ENCODE results near the gene WDR48. TPM values are rescaled to one million over a fixed set of nuclear protein-coding genes. Genes with fewer than 3 reads are reported as not detected.

WDR48 gene
- polyA plus RNA-seq, 4 donors: 78.5 to 102 (median 95.8) TPM

- no peak for DNase-seq (ENCODE audit: low read depth in 4 of 4, low spot score in 2 of 4)
Observed at GRCh38 chr3:39062180-39062579, 10.4 kb downstream of the WDR48 start.

DNA sequence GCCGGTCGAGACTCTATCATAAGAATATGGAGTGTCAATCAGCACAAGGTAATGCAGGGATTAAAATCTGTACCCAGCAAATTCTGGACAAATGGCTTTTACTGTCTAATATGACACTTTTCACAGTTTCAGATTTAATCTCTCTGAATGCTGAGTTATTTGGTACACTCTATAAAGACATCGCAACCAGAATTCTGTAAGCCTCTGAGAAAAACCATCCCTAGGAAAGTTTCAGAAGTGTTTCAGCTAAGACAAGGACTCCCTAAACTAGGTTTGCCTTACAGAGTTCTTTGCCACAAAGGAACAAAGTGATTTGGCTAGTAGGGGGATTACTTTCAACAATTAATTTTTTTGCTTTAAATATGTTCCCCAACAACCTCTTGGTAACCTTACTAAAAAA, 11.3 kb downstream of the WDR48 start:
- no peak for DNase-seq (ENCODE audit: low read depth in 4 of 4, low spot score in 2 of 4)

DNA sequence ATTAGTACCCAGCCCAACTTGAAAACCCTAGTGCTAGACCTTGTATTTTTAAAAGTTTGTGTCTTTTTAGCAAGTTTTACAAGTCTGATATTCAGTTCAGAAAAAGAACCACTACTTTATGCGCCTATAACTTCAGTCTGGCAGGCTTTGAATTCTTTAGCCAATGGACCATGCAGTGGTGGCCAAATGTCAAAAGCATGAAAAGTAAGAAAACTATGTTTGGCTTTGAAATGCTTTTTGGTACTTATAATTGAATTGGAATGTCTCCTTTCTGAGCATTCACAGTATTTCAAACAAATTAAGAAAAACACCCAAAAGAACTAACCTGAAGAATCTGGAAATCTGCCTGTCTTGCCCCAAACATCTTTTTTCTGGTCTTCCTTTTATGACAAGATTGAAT, 12.8 kb downstream of the WDR48 start:
- DNase-seq (ENCODE audit: low read depth in 4 of 4, low spot score in 2 of 4): peak in 1 of 4 donors; percentile 16

DNA sequence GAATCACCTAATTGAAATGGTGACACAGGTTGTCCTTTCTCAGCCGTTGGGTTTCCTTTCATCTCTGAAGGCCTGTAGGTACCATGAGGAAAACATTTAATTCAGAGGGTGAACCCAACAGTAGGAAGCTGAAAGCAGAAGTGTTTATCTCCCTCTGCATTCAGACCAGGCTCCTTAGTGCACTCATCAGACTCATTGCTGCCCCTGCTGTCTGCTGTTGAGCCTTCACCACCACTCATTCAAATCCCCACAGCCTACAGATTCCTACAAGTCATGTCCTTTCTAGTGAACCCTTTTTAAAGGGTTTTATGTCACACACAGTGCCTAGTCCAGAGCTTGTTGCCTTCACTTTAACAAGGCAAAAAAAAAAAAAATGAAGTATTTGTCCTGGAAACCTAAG, 13.4 kb downstream of the WDR48 start:
- no peak for DNase-seq (ENCODE audit: low read depth in 4 of 4, low spot score in 2 of 4)

DNA sequence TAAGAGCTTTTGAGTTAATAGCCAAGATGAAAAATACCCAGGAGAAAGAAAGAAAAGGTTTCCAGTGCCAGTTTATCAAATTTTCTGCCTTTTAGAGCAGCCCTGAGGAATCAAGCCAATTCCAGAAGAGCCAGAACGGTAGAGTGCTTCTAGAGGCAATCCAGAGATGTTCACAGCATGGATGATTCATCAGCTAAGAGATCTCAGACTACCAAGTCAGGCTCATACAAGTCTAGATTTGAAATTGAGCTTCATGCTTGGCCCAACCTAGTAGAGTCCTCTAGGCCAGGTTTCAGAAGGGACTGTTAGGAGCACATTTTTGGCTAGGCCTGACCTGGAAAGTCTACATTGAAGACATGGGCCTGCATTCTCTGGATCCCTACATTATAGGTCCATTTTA, 15.5 kb downstream of the WDR48 start:
- DNase-seq (ENCODE audit: low read depth in 4 of 4, low spot score in 2 of 4): no peak

GRCh38 chr3:39068556-39068955, 16.7 kb downstream of the WDR48 start:
- no peak for DNase-seq (ENCODE audit: low read depth in 4 of 4, low spot score in 2 of 4)

GRCh38 chr3:39075910-39076309, 24.1 kb downstream of the WDR48 start:
- DNase-seq (ENCODE audit: low read depth in 4 of 4, low spot score in 2 of 4): no peak

GRCh38 chr3:39079530-39079929, 27.7 kb downstream of the WDR48 start:
- DNase-seq (ENCODE audit: low read depth in 4 of 4, low spot score in 2 of 4): no peak

DNA sequence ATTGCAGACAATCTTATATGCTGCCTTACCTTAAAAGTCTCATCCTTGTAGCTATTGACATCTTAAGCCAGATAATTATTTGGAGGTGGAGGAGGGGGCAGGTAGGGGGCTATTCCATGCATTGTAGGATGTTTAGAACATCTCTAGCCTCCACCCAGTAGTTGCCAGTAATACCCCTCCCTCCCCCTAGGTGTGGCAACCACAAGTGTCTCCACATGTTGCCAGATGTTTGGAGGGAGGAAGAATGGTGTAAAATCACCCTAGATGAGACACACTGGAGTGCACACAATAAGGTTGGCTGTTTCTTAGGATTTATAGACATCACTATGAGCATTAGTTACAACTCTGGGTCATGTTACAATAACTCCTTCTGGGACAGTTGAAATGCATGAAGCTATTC, 28.2 kb downstream of the WDR48 start:
- no peak for DNase-seq (ENCODE audit: low read depth in 4 of 4, low spot score in 2 of 4)

- DNase-seq (ENCODE audit: low read depth in 4 of 4, low spot score in 2 of 4): no peak
Observed at GRCh38 chr3:39082666-39083313, 31.0 kb downstream of the WDR48 start.

DNA sequence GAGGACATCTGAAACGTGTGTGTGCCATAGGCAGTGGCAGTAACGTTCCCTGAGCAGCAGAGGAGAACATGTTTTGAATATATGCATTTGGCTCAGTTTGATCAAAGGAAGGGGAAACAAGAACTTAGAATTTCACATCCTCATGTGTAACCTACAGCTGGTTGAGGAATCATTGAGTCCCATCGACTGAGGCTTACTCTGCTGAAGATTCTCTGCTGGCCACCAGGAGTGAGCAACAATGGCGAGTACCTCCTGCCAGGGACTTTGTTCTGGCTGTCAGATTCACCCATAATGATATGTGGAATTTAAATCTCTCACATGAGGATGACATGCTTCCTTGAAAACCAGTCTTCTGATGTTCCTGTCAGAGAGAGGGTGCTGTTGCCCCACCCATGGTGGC, 34.3 kb downstream of the WDR48 start:
- DNase-seq (ENCODE audit: low read depth in 4 of 4, low spot score in 2 of 4): no peak

GRCh38 chr3:39088456-39088855, 36.6 kb downstream of the WDR48 start:
- DNase-seq (ENCODE audit: low read depth in 4 of 4, low spot score in 2 of 4): no peak

DNA sequence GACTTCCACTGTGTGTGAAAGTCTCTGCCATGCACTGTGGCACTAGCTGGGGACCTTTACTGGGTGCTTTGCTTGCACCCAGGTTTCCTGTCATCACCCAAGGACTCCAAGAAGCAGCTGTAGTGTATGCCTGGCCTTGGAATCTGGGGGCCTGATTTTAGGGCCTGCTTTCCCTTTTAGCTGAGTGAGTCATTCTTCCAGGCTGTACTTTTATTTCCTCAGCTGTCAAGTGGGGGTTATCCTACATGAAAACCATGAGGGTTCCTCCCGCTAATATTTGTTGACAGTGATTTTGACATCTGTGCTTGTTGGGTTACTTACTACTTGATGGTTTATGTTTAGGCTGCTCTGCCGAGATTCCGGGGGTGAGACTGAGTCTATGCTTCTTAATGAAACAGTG, 37.1 kb downstream of the WDR48 start:
- DNase-seq (ENCODE audit: low read depth in 4 of 4, low spot score in 2 of 4): no peak

DNA sequence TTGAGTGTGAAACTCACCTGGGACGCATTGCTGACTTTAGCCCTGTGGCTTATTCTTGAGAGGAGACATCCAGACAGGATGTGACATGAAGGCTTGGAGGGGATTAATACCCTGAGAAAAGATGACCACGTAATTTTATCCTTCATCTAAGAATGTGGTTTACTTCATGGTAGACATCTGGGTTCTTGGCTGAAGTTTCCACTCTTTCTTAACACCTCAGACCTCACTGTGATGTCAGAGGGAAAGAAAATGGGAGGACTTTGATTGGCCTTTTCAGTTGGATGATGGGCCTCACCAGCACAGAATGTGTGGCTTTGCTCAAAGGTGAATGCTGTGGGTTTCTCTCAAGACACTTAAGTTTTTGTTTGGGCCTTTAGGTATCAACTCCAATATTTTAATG, 39.1 kb downstream of the WDR48 start:
- DNase-seq (ENCODE audit: low read depth in 4 of 4, low spot score in 2 of 4): no peak

GRCh38 chr3:39094851-39095677, 43.2 kb downstream of the WDR48 start:
- DNase-seq (ENCODE audit: low read depth in 4 of 4, low spot score in 2 of 4): no peak

GRCh38 chr3:39095778-39096177, 44.0 kb downstream of the WDR48 start:
- DNase-seq (ENCODE audit: low read depth in 4 of 4, low spot score in 2 of 4): no peak

DNA sequence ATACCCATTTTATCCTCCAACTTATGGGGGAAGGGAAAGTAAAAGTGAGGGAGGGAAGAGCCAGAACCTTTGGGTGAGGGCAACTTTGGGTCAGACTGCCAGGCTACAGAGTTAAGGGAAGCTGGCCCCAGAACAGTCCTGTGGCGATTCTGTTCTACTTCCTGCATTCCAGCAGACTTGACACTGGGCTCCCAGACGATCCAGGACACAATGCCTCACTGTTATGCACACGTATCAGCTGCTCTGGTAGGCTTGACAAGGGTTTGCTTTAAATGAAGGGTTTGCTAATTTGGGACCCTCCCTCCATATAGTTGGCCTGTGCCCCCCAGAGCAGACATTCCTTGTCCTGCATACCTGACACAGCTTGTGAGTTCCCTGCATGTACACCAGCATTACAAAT, 45.0 kb downstream of the WDR48 start:
- no peak for DNase-seq (ENCODE audit: low read depth in 4 of 4, low spot score in 2 of 4)

DNA sequence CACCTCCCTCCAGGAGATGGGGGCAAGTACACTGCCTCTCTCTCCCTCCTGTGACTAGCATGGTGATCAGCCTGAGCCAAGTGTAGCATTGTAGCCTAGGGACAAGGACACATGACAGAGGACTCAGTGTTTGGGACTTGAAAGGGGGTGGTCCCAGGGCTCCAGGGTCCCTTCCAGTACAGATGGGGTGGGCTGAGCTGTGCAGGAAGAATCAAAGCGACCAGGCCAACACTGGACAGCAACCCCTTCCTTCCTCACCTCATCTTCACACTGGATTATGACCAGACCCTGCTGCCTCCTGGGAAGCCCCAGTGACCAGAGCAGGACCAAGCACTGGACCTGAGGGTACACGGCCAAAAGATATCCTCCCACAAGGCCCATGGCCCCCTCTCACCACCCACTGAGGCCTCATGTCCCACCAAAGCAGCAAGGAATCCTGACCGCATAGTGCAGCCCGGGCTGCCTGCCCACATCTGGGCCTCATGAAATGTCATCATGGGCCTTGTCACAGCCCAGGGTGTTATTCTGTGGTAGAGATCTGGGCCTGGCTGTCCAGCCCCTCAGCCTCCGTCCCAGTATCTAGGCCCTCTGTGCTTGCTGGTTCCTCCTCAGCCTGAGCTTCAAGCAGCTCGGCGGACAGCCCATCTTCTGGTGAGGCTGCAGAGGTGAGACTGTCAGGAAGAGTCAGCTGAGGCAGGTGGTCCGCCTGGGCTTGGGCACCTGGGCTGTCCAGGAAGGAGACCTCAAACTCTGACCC, 46.1 kb downstream of the WDR48 start:
- no peak for DNase-seq (ENCODE audit: low read depth in 4 of 4, low spot score in 2 of 4)

DNA sequence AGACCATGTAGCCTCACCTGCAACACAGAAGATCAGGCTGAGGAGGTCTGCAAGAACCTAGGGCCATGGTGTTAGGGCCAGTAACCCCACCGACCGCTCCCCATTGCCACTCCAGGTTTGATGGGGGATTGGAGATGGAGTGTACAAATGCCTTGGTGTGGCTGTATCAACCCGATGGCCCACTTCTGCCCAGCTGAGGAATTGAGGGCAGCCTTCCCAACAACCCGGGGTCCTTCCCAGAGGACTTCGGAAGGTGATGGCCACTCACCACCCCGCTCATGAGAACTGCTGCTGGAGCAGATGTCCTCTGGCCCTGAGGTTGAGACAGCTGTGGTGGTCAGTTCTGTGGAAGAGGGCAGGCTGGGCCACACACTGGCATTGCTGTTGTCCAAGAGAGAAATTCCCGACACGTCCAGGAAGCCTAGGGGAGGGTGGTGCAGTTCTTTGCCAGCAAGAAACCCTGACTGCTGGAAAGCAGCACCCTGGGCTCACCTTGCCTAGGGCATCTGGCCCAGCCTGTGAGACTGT, 46.7 kb downstream of the WDR48 start:
- no peak for DNase-seq (ENCODE audit: low read depth in 4 of 4, low spot score in 2 of 4)

GRCh38 chr3:39099242-39099641, 47.4 kb downstream of the WDR48 start:
- no peak for DNase-seq (ENCODE audit: low read depth in 4 of 4, low spot score in 2 of 4)

DNA sequence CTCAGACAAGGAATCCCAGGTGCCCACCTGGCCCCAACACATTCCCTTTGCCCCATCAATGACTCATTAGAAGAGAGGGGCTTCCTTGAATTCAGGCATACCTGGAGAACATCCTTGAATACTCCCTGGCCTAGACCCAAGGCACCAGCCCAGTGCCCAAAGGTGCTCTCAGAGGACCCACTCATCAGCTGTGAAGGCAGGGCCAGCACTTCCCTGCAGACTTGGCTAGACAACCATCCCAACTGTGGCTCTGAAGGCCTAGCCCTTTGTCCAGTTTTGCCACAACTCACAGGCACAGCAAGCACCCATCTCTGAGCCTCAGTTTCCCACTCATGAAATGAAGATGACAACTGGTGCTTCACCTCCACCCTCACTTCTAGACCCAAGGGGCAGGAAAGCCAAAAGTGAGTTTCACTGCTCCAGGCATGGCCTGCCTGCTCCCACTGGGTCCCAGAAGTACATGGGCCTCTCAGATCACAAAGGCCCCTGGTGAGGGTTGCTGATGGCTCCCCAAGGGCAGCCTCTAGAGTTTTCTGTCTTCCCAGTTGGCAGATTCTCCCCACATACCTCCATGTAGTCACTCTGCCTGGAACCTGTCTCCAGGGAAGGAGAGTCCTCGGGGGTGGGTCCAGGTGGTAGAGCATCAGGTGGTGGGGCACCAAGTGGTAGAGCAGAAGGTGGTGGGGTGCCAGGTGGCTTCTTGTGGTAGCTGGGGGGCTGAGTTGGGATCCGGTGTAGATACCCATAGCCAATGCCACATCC, 48.1 kb downstream of the WDR48 start:
- DNase-seq (ENCODE audit: low read depth in 4 of 4, low spot score in 2 of 4): no peak

Measured in left renal cortex interstitium (tissue), 4 donors.